Endothelial cell of umbilical vein (primary cell): ENCODE data around the gene MAP2K1.

Experiments
- CTCF ChIP-seq, 2 donors: IDR thresholded peaks; 1 replicate in 1 of 2; 2 replicates in 1 of 2; pipeline ENCODE4 v1.5.1; 2011; ENCODE audit warnings: low read length in 2 of 2, mild to moderate bottlenecking in 2 of 2, moderate library complexity in 2 of 2, control low read depth in 1 of 2, inconsistent platforms in 1 of 2, low read depth in 1 of 2; ENCODE audit not compliant: insufficient read depth in 1 of 2; ENCODE audit errors: extremely low read depth in 1 of 2
- FOS ChIP-seq: IDR thresholded peaks from 2 replicates; pipeline ENCODE4 v1.6.1; 2011; ENCODE audit warnings: mild to moderate bottlenecking, low read length, moderate library complexity, borderline replicate concordance; ENCODE audit not compliant: insufficient read depth
- GATA2 ChIP-seq: IDR thresholded peaks from 2 replicates; pipeline ENCODE4 v1.7.0; 2011; ENCODE audit warnings: low read depth, mild to moderate bottlenecking, moderate library complexity, mixed read lengths, low read length; ENCODE audit not compliant: insufficient read length, insufficient read depth
- POLR2A ChIP-seq: IDR thresholded peaks from 2 replicates; pipeline ENCODE4 v1.6.1; 2012; ENCODE audit warnings: low read depth, mild to moderate bottlenecking, control low read depth, low read length
- POLR2AphosphoS5 ChIP-seq: IDR thresholded peaks from 2 replicates; pipeline ENCODE4 v1.6.1; 2012; ENCODE audit warnings: low read depth, mild to moderate bottlenecking, control low read depth, low read length, moderate library complexity; ENCODE audit not compliant: insufficient read depth
- TF ChIP-seq, protein P1 (sequence below): IDR thresholded peaks from 2 replicates; pipeline ENCODE4 v1.6.1; 2011; ENCODE audit not compliant: insufficient read depth, insufficient read length

DNA sequence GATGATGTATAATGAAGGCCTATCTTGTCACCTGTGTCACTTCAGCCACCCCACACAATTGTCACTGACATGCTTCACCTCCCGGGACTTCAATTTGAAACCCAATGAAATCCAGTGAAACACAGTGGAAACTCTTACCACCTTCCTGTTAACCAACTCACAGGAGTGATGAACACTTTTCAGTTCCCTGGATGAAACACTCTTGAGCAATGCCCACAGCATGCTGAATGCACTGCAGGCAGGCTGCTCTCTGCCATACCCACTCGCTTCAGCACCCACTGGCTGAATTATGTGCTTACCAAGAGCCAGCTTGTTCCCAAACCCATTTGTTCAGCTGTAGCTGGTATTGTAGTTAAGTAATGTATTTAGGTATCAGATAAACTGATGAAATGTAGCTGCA is 47.0 kb downstream of the MAP2K1 start:
- TF ChIP-seq CTCF (IDR thresholded peaks at IDR 0.05; ENCODE audit: extremely low read depth in 1 of 2, insufficient read depth in 1 of 2, low read depth in 1 of 2, low read length in 2 of 2): no peak
- TF ChIP-seq, protein P1, sequence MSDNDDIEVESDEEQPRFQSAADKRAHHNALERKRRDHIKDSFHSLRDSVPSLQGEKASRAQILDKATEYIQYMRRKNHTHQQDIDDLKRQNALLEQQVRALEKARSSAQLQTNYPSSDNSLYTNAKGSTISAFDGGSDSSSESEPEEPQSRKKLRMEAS: no peak
- no peak for TF ChIP-seq POLR2AphosphoS5
- no peak for TF ChIP-seq POLR2A
- no peak for TF ChIP-seq FOS
- no peak for TF ChIP-seq GATA2
